Esophagus squamous epithelium (tissue), 4 donors: ENCODE results near the gene GPR141.

Experiments used
- POLR2A ChIP-seq, 4 donors: fragments of 450-650 bp; IDR thresholded peaks; one replicate each; pipeline ENCODE4 v1.6.1; 2017; ENCODE audit warnings: antibody characterized with exemption in 4 of 4, mild to moderate bottlenecking in 4 of 4, moderate library complexity in 3 of 4
- TF ChIP-seq, protein P1 (sequence below), 6 experiments: fragments of 450-650 bp in 4 of 6; fragments of 200-600 bp in 2 of 6; sonication (generic) in 2 of 6; IDR thresholded peaks; one replicate each; pipeline ENCODE4 v1.5.1; 2016 to 2019; ENCODE audit warnings: antibody characterized with exemption in 6 of 6, mild to moderate bottlenecking in 4 of 6, moderate library complexity in 4 of 6

- TF ChIP-seq, protein P1, sequence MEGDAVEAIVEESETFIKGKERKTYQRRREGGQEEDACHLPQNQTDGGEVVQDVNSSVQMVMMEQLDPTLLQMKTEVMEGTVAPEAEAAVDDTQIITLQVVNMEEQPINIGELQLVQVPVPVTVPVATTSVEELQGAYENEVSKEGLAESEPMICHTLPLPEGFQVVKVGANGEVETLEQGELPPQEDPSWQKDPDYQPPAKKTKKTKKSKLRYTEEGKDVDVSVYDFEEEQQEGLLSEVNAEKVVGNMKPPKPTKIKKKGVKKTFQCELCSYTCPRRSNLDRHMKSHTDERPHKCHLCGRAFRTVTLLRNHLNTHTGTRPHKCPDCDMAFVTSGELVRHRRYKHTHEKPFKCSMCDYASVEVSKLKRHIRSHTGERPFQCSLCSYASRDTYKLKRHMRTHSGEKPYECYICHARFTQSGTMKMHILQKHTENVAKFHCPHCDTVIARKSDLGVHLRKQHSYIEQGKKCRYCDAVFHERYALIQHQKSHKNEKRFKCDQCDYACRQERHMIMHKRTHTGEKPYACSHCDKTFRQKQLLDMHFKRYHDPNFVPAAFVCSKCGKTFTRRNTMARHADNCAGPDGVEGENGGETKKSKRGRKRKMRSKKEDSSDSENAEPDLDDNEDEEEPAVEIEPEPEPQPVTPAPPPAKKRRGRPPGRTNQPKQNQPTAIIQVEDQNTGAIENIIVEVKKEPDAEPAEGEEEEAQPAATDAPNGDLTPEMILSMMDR (IDR thresholded peaks at IDR 0.05) = no peak
- TF ChIP-seq POLR2A (IDR thresholded peaks at IDR 0.05) = no peak
Measured at GRCh38 chr7:37657816-37658215, 25.8 kb upstream of the GPR141 start.
